IMR-90 (cell line): ENCODE measurements around the gene MARK4. TPM values are rescaled to one million over a fixed set of nuclear protein-coding genes. Genes with fewer than 3 reads are reported as not detected.

Experiments
- MXI1 ChIP-seq: IDR thresholded peaks from 2 replicates; pipeline ENCODE4 v1.6.1; 2012; ENCODE audit warnings: low read depth, mild to moderate bottlenecking, low read length, moderate library complexity, borderline replicate concordance
- RAD21 ChIP-seq: IDR thresholded peaks from 2 replicates; pipeline ENCODE4 v1.6.1; 2012; ENCODE audit warnings: low read length, improper control_type of control experiment
- polyA plus RNA-seq, 3 experiments: library from polyadenylated mRNA; depleted of rRNA; stranded (reverse); fragments of >200 nt; gene quantifications; 2 replicates each; pipeline ENCODE4 v1.2.3, GENCODE V29; 2012; ENCODE audit warnings: low replicate concordance in 1 of 3
- total RNA-seq: library from RNA; depleted of rRNA; stranded (reverse); fragments of >200 nt; gene quantifications from 2 replicates; pipeline ENCODE4 v1.2.3, GENCODE V29; 2012
- TF ChIP-seq, protein P1 (sequence below): conservative IDR thresholded peaks from 2 replicates; pipeline ENCODE4 v1.5.1; 2012; ENCODE audit warnings: mild to moderate bottlenecking, low read depth, low read length, improper control_type of control experiment

MARK4 gene
- total and polyA plus RNA-seq, 2 of the 4 experiments (the other 2 are of a cell fraction), result 11.3 to 20.7 TPM

DNA sequence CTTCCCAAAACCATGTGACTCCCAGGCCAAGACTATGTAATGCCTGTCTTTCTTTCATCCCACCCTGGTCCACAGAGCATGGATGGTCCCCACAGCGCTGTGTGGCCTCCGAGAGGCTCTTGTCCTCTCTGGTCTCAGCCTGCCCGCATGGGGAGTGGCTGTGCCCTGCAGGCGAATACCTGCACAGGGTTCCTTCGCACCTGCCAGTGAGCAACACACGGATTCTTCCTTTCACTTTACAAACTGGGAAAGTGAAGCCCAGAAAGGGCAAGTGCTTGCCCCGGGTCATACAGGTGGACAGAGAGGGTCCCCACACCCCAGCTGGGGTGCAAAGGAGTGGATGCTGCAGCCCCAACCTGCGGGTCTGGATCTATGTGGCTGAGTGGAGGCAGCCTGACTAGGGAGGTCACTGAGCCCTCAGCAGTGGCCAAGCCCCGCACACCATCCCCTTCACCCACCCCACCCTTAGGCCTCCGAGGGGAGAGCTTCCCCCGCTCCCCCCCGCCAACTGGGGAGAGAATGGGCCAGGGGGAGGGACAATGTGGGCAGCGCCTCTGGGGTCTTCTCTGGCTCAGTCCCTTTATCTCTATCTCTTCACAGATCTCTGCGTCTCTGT, 747 bp upstream of the MARK4 start (continued):
- no peak for TF ChIP-seq RAD21
- TF ChIP-seq, protein P1, sequence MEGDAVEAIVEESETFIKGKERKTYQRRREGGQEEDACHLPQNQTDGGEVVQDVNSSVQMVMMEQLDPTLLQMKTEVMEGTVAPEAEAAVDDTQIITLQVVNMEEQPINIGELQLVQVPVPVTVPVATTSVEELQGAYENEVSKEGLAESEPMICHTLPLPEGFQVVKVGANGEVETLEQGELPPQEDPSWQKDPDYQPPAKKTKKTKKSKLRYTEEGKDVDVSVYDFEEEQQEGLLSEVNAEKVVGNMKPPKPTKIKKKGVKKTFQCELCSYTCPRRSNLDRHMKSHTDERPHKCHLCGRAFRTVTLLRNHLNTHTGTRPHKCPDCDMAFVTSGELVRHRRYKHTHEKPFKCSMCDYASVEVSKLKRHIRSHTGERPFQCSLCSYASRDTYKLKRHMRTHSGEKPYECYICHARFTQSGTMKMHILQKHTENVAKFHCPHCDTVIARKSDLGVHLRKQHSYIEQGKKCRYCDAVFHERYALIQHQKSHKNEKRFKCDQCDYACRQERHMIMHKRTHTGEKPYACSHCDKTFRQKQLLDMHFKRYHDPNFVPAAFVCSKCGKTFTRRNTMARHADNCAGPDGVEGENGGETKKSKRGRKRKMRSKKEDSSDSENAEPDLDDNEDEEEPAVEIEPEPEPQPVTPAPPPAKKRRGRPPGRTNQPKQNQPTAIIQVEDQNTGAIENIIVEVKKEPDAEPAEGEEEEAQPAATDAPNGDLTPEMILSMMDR, result no peak
- no peak for TF ChIP-seq MXI1
